Smooth muscle cell (in vitro differentiated cells): Measurements from ENCODE around the gene CNTNAP4. TPM values are rescaled to one million over a fixed set of nuclear protein-coding genes. Genes with fewer than 3 reads are reported as not detected.
A peak's percentile ranks its signal among the peaks of the same experiment; 100 is the strongest.

Experiments used
- DNase-seq: peaks from one replicate; lab custom pipeline; 2025; ENCODE audit not compliant: unreplicated experiment; lab: John Stamatoyannopoulos, UW
- H2AFZ ChIP-seq: fragments of 200-600 bp; sonication (generic); 2 replicates; pipeline ENCODE4 v1.6.0; 2016; ENCODE audit warnings: antibody characterized with exemption, low read depth, mild to moderate bottlenecking
- H3F3A ChIP-seq: fragments of 200-600 bp; sonication (generic); 2 replicates; pipeline ENCODE4 v1.6.0; 2017; ENCODE audit warnings: antibody characterized with exemption, low read depth
- H3K27ac ChIP-seq: fragments of 200-600 bp; sonication (generic); 2 replicates; pipeline ENCODE4 v1.5.1; 2016; ENCODE audit warnings: low read depth, mild to moderate bottlenecking
- H3K27me3 ChIP-seq: fragments of 200-600 bp; sonication (generic); 2 replicates; pipeline ENCODE4 v1.6.1; 2016; ENCODE audit warnings: low read depth, mild to moderate bottlenecking
- H3K36me3 ChIP-seq: fragments of 200-600 bp; sonication (generic); 2 replicates; pipeline ENCODE4 v1.5.1; 2016; ENCODE audit warnings: low read depth
- H3K4me1 ChIP-seq: fragments of 200-600 bp; sonication (generic); 2 replicates; pipeline ENCODE4 v1.5.1; 2016; ENCODE audit warnings: low read depth
- H3K4me2 ChIP-seq: fragments of 200-600 bp; sonication (generic); 2 replicates; pipeline ENCODE4 v1.6.0; 2016; ENCODE audit warnings: mild to moderate bottlenecking
- H3K4me3 ChIP-seq: fragments of 200-600 bp; sonication (generic); 2 replicates; pipeline ENCODE4 v1.5.1; 2016; ENCODE audit warnings: mild to moderate bottlenecking
- H3K79me2 ChIP-seq: fragments of 200-600 bp; sonication (generic); 2 replicates; pipeline ENCODE4 v1.6.0; 2016; ENCODE audit warnings: low read depth, mild to moderate bottlenecking
- H3K9ac ChIP-seq: fragments of 200-600 bp; sonication (generic); 2 replicates; pipeline ENCODE4 v1.6.0; 2016; ENCODE audit warnings: low read depth
- H3K9me3 ChIP-seq: fragments of 200-600 bp; sonication (generic); replicated peaks from 2 replicates; pipeline ENCODE4 v1.5.1; 2016; ENCODE audit warnings: low read depth
- H4K20me1 ChIP-seq: fragments of 200-600 bp; sonication (generic); 2 replicates; pipeline ENCODE4 v1.6.0; 2016; ENCODE audit warnings: low read depth
- CTCF ChIP-seq: fragments of 200-600 bp; sonication (generic); IDR thresholded peaks from 2 replicates; pipeline ENCODE4 v1.5.1; 2017; ENCODE audit warnings: borderline replicate concordance, mild to moderate bottlenecking, antibody characterized with exemption; ENCODE audit not compliant: insufficient read depth, poor library complexity, severe bottlenecking
- WGBS: methylation state at CpG from one replicate; pipeline ENCODE4 v1.1.7; 2016; ENCODE audit warnings: low lambda C conversion rate; 5-methylcytosine and 5-hydroxymethylcytosine counted together
- polyA plus RNA-seq: library from polyadenylated mRNA; unstranded; fragments of >200 nt; fragmentation: Nextera tagmentation; extraction: Ambion mirVana; gene quantifications from 2 replicates; pipeline ENCODE4 v1.2.1, GENCODE V29; 2016
- total RNA-seq: library from RNA; depleted of rRNA; stranded (reverse); fragments of >200 nt; gene quantifications from 2 replicates; pipeline ENCODE4 v1.2.3, GENCODE V29; 2014

The CNTNAP4 gene
- total and polyA plus RNA-seq, 2 experiments from 2014 or later, result 0.13 to 0.25 TPM

- no peaks in the 10 kb centered on the region for H3K4me1 ChIP-seq
- H2AFZ ChIP-seq, result no peak overlapping the region
- no peaks in the 10 kb centered on the region for H3K27me3 ChIP-seq
- H3K4me3 ChIP-seq, result no peak overlapping the region
- TF ChIP-seq CTCF, result no peak
- no peak for DNase-seq
- no peak overlapping the region for H3K27ac ChIP-seq
- H3K79me2 ChIP-seq, result no peaks in the 10 kb centered on the region
- no peaks in the 10 kb centered on the region for H3F3A ChIP-seq
- no peaks in the 10 kb centered on the region for H4K20me1 ChIP-seq
- WGBS, result 86% methylated on average over 3 of the region's 3 CpGs
- no peaks in the 10 kb centered on the region for H3K36me3 ChIP-seq
- H3K9me3 ChIP-seq, result no peaks in the 10 kb centered on the region
- H3K9ac ChIP-seq, result no peak overlapping the region
- no peak overlapping the region for H3K4me2 ChIP-seq
These were observed 225.4 kb downstream of the CNTNAP4 start for GRCh38 chr16:76502555-76502954.

- no peaks in the 10 kb centered on the region for H3K36me3 ChIP-seq
- no peak overlapping the region for H3K27ac ChIP-seq
- H3K4me3 ChIP-seq, result no peak overlapping the region
- no peak overlapping the region for H3K9ac ChIP-seq
- no peak for TF ChIP-seq CTCF
- no peaks in the 10 kb centered on the region for H4K20me1 ChIP-seq
- no peak overlapping the region for H3K4me2 ChIP-seq
- no peaks in the 10 kb centered on the region for H3K79me2 ChIP-seq
- no peaks in the 10 kb centered on the region for H3K27me3 ChIP-seq
- no peaks in the 10 kb centered on the region for H3K9me3 ChIP-seq
- H3F3A ChIP-seq, result no peaks in the 10 kb centered on the region
- no peak for DNase-seq
- H3K4me1 ChIP-seq, result no peaks in the 10 kb centered on the region
- no peak overlapping the region for H2AFZ ChIP-seq
These were observed 225.9 kb downstream of the CNTNAP4 start for GRCh38 chr16:76503091-76503490.

GRCh38 chr16:76511203-76511602 is 234.0 kb downstream of the CNTNAP4 start:
- Histone ChIP-seq H3F3A (no peaks in the 10 kb centered on the region), H3K4me2 (no peak overlapping the region), H4K20me1 (no peaks in the 10 kb centered on the region), H3K4me1 (no peaks in the 10 kb centered on the region), H3K79me2 (no peaks in the 10 kb centered on the region), H3K9me3 (no peaks in the 10 kb centered on the region), H2AFZ (no peak overlapping the region), H3K27me3 (no peaks in the 10 kb centered on the region), H3K4me3 (no peak overlapping the region), H3K9ac (no peak overlapping the region), H3K36me3 (no peaks in the 10 kb centered on the region), H3K27ac (no peak overlapping the region)
- WGBS, result 87% methylated on average over 3 of the region's 3 CpGs
- no peak for DNase-seq
- TF ChIP-seq CTCF, result no peak

- DNase-seq, result no peak
- peak overlapping the region; percentile 44 for H3K4me2 ChIP-seq
- no peaks in the 10 kb centered on the region for H3K79me2 ChIP-seq
- no peaks in the 10 kb centered on the region for H3K27me3 ChIP-seq
- TF ChIP-seq CTCF, result no peak
- H3F3A ChIP-seq, result no peaks in the 10 kb centered on the region
- H3K9ac ChIP-seq, result no peak overlapping the region
- H3K27ac ChIP-seq, result peak overlapping the region; percentile 8
- no peaks in the 10 kb centered on the region for H3K36me3 ChIP-seq
- H3K9me3 ChIP-seq, result no peaks in the 10 kb centered on the region
- H3K4me1 ChIP-seq, result peaks cover 19% of the 10 kb centered on the region
- H4K20me1 ChIP-seq, result no peaks in the 10 kb centered on the region
- H3K4me3 ChIP-seq, result no peak overlapping the region
- peak overlapping the region; percentile 29 for H2AFZ ChIP-seq
- WGBS, result 14% methylated on average over 1 of the region's 1 CpG
These were observed 241.6 kb downstream of the CNTNAP4 start for GRCh38 chr16:76518781-76519180.
